Measurements from ENCODE around the gene EXOC3.

The EXOC3 gene

DNA sequence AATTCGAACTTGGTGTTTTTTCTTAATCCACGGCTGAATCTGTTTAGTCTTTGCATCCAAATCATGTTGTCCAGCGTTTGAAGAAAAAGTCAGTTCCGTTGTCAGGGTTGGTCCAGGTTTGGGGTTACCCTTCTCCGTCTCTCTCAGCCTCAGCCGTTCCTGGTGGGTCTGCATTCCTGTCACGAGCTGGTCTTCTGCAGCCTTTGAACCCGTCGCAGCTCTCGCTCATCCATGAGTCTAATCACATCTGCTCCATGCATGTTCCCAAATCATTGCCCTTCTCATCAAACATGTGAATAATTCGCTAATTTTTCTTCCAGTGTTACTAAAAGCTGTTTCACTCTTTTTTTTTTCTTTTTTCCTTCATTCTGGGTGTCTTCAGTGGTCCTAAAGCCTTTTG lies 39.0 kb upstream of the EXOC3 start:
- no peak overlapping the region for H3K4me3 ChIP-seq (ENCODE audit: low read depth, low read length)
- TF ChIP-seq CTCF (IDR thresholded peaks at IDR 0.05; ENCODE audit: borderline replicate concordance, insufficient read depth, low read depth, low read length), result no peak

DNA sequence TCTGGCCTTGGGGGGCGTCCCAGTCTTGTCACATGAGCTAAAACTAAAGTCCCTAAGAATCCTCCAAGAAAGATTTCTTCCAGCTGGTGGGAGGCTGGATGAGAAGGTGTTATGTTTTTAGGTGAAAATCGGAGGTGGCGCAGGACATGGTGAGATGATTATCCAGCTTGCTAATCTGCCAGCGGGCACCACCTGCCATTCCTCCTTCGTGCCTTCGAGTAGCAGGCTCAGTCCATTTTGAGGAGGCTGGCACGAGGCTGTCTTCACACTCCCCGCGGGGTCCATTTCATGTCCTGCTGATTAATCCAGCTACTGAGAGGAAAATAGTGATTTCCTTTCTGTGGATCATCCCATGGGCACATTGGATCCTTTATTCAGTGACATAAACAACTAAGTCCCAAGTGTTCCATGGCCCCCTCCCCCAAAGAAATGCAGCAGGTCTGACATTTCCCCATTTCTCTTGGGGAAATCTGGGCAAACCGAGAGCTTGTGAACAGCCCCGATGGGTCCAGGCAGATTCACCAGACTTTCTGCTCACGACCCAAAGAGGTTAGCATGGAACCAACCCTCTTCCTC lies 38.2 kb upstream of the EXOC3 start:
- H3K4me3 ChIP-seq (ENCODE audit: low read depth, low read length), result no peak overlapping the region
- no peak for TF ChIP-seq CTCF (IDR thresholded peaks at IDR 0.05; ENCODE audit: borderline replicate concordance, insufficient read depth, low read depth, low read length)

DNA sequence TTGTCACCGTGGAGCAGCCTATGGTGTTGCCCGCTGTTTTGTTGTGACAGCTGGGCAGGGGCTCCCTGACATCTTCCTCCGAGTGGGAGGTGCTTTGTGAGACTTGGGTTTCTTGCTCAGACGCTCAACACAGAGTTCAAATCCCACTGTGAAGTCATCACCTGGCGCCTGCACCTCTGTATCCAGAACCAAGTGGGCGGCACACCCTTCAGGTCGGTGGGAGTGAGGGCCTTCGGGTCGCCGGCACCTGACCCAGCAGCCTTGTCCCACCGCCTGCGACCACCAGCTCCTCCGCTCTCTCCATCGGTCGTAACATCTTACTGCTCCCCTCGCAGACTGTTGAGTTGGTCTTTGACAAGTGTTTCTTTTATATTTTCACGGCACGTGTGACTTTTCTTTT lies 37.6 kb upstream of the EXOC3 start:
- no peak for TF ChIP-seq CTCF (IDR thresholded peaks at IDR 0.05; ENCODE audit: borderline replicate concordance, insufficient read depth, low read depth, low read length)
- H3K4me3 ChIP-seq (ENCODE audit: low read depth, low read length), result no peak overlapping the region

DNA sequence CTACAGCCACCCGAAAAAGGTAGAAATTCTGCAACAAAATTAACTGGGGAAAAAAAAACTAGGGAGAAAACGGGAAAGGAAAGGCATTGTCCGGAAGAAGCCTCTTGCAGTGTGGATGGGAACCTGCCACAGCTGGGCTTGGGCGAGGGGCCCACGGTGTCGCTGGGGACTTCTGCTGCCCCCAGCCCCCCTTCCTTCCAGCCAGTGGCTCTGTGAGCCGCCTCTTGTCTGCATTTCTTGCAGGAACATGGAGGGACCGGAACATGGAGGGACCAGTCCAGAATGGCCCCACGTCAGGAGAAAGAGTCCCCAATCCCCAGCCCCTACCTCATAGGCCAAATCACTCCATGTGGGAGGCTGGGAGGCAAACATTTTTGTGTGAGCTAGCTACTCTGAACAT lies 36.9 kb upstream of the EXOC3 start:
- no peak for TF ChIP-seq CTCF (IDR thresholded peaks at IDR 0.05; ENCODE audit: borderline replicate concordance, insufficient read depth, low read depth, low read length)
- H3K4me3 ChIP-seq (ENCODE audit: low read depth, low read length), result no peak overlapping the region

- no peak overlapping the region for H3K4me3 ChIP-seq (ENCODE audit: low read depth, low read length)
- no peak for TF ChIP-seq CTCF (IDR thresholded peaks at IDR 0.05; ENCODE audit: borderline replicate concordance, insufficient read depth, low read depth, low read length)
Measured at GRCh38 chr5:407051-407450, 35.9 kb upstream of the EXOC3 start.

DNA sequence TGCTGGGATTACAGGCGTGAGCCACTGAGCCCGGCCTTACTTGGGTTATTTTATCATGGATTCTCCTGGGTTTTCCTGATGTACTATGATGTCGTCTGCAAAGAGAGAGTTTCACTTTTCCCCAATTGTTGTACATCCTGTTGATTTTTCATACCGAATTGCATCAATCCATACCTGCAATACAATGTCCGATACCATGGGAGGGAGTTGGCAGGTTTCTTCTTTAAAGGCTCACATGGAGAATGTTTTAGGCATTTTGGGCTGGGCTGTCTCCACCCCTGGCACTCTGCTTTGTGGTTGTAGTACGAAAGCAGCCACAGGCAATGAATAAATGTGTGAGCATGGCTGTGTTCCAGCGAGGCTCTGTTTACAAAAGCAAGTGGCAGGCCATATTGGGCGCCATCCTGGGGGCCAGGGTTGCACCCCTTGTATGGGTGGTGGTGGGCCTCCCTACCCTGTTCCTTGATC lies 35.1 kb upstream of the EXOC3 start:
- H3K4me3 ChIP-seq (ENCODE audit: low read depth, low read length), result no peak overlapping the region
- TF ChIP-seq CTCF (IDR thresholded peaks at IDR 0.05; ENCODE audit: borderline replicate concordance, insufficient read depth, low read depth, low read length), result no peak

GRCh38 chr5:410911-411517 lies 32.0 kb upstream of the EXOC3 start:
- no peak overlapping the region for H3K4me3 ChIP-seq (ENCODE audit: low read depth, low read length)
- no peak for TF ChIP-seq CTCF (IDR thresholded peaks at IDR 0.05; ENCODE audit: borderline replicate concordance, insufficient read depth, low read depth, low read length)

Measured in GM12875 (cell line).